ENCODE measurements around the gene ASB9. TPM values are rescaled to one million over a fixed set of nuclear protein-coding genes. Genes with fewer than 3 reads are reported as not detected.

Gene ASB9
- total RNA-seq, 4 donors from 2014 or later = 1.1 to 2.1 TPM; not detected in 2

DNA sequence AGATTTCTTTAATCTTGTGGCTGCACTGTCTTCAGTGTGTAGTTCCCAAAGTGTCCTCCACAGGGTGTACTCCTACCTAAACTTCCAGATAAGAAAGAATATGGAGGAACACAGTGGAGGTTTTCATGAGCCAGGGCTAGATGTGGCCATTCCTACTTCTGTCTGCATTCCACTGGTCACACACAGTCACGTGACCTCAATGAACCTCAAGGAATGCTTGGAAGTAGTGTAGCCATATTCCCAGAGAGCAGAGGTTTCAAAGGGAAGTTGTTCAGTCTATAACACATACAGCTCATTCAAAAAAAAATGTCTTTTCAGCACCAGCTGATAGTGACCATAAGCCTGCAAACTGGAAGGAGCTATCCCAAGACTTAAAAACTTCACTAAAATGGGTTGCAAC lies 53.6 kb downstream of the ASB9 start:
- no peak for TF ChIP-seq POLR2A (IDR thresholded peaks at IDR 0.05)
- TF ChIP-seq, protein P1, sequence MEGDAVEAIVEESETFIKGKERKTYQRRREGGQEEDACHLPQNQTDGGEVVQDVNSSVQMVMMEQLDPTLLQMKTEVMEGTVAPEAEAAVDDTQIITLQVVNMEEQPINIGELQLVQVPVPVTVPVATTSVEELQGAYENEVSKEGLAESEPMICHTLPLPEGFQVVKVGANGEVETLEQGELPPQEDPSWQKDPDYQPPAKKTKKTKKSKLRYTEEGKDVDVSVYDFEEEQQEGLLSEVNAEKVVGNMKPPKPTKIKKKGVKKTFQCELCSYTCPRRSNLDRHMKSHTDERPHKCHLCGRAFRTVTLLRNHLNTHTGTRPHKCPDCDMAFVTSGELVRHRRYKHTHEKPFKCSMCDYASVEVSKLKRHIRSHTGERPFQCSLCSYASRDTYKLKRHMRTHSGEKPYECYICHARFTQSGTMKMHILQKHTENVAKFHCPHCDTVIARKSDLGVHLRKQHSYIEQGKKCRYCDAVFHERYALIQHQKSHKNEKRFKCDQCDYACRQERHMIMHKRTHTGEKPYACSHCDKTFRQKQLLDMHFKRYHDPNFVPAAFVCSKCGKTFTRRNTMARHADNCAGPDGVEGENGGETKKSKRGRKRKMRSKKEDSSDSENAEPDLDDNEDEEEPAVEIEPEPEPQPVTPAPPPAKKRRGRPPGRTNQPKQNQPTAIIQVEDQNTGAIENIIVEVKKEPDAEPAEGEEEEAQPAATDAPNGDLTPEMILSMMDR (IDR thresholded peaks at IDR 0.05) = no peak
- Histone ChIP-seq H3K4me1 (no peaks in the 10 kb centered on the region), H3K36me3 (no peaks in the 10 kb centered on the region), H3K27me3 (no peaks in the 10 kb centered on the region), H3K27ac (no peak overlapping the region), H3K9me3 (no peaks in the 10 kb centered on the region), H3K4me3 (no peak overlapping the region)
- no peak for DNase-seq

DNA sequence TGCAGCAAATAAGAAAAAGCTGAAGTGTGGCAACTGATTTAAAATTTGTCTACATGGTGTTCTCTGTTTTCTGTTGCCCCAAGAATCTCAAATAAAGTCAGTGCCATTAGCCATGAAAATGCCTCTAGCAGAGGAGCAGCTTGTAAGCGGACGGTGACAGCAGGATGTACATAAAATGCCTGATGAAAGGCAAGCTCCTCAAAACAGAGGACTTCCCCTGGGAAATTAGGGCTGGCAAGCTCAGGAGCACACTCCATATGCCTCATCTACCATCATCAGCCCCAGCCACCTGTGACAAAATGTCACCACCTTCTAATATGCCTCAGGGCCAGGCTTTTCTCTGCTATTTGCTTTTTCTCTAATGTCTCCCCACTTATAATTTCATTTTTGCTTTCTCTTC lies 54.5 kb downstream of the ASB9 start:
- no peaks in the 10 kb centered on the region for H3K36me3 ChIP-seq
- no peaks in the 10 kb centered on the region for H3K27me3 ChIP-seq
- no peak overlapping the region for H3K4me3 ChIP-seq
- no peak overlapping the region for H3K27ac ChIP-seq
- no peaks in the 10 kb centered on the region for H3K9me3 ChIP-seq
- no peaks in the 10 kb centered on the region for H3K4me1 ChIP-seq
- TF ChIP-seq, protein P1 (IDR thresholded peaks at IDR 0.05) = no peak
- no peak for TF ChIP-seq POLR2A (IDR thresholded peaks at IDR 0.05)
- no peak for DNase-seq

DNA sequence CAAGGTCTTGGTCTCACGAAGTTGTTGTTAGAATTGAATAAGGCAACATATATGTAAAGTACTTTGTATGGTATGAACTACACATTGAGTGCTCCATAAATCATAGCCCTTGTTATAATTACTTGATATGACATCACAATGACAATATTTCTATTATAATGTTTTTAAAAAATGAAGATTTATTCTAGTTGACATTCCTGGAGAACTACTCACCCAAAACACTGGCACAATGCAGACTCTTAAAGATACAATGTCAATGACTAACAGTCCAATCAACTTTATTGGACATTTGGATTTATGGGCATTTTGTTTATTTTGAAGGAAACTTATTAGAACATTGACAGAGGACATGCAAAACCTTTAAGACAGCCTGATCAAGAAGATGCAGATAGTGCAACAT lies 55.3 kb downstream of the ASB9 start:
- no peak overlapping the region for H3K4me3 ChIP-seq
- no peak for TF ChIP-seq POLR2A (IDR thresholded peaks at IDR 0.05)
- TF ChIP-seq, protein P1 (IDR thresholded peaks at IDR 0.05) = no peak
- H3K27ac ChIP-seq = no peak overlapping the region
- no peaks in the 10 kb centered on the region for H3K27me3 ChIP-seq
- DNase-seq = no peak
- no peaks in the 10 kb centered on the region for H3K36me3 ChIP-seq
- no peaks in the 10 kb centered on the region for H3K9me3 ChIP-seq
- H3K4me1 ChIP-seq = no peaks in the 10 kb centered on the region

- H3K4me1 ChIP-seq = no peaks in the 10 kb centered on the region
- no peaks in the 10 kb centered on the region for H3K27me3 ChIP-seq
- DNase-seq = no peak
- H3K9me3 ChIP-seq = no peaks in the 10 kb centered on the region
- H3K27ac ChIP-seq = no peak overlapping the region
- TF ChIP-seq POLR2A (IDR thresholded peaks at IDR 0.05) = no peak
- TF ChIP-seq, protein P1 (IDR thresholded peaks at IDR 0.05) = no peak
- H3K36me3 ChIP-seq = no peaks in the 10 kb centered on the region
- no peak overlapping the region for H3K4me3 ChIP-seq
These were observed 60.8 kb downstream of the ASB9 start for GRCh38 chrX:15209096-15209495.

DNA sequence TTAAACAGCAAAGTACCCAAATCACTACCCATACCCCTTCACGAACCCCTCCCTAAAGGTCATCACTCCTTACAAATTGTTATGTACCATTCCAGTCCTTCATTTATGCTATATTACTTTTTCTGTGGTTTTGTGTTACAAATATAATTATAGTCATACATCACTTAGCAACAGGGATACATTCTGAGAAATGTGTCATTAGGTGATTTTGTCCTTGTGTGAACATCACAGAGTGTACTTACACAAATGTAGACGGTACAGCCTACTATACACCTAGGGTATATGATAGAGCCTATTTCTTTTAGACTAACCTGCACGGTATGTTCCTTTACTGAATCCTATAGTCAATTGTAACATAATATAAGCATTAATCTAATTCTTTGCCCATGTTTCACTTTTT lies 61.9 kb downstream of the ASB9 start:
- H3K4me3 ChIP-seq = no peak overlapping the region
- H3K27ac ChIP-seq = no peak overlapping the region
- no peak for TF ChIP-seq POLR2A (IDR thresholded peaks at IDR 0.05)
- TF ChIP-seq, protein P1 (IDR thresholded peaks at IDR 0.05) = no peak
- DNase-seq = no peak
- H3K9me3 ChIP-seq = no peaks in the 10 kb centered on the region
- H3K4me1 ChIP-seq = no peaks in the 10 kb centered on the region
- H3K27me3 ChIP-seq = no peaks in the 10 kb centered on the region
- H3K36me3 ChIP-seq = no peaks in the 10 kb centered on the region

DNA sequence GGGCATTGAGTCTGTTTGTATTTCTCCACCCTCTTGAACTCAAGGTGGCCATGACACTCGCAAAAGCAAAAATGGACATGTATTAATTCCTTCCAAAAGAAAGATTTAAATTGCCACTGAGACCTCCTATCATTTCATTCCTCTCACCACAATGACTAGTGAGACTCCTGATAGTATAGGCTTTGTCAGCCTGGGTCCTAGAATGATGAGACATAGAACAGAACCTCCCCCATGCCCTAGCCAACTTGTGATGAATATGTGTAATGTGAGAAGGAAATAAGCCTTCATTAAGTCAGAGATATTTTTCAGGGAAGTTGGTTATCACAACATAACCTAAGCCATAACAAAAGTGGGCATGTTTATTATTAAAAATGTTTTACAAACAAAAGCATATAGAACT lies 62.5 kb downstream of the ASB9 start:
- Histone ChIP-seq H3K27ac (no peak overlapping the region), H3K4me1 (no peaks in the 10 kb centered on the region), H3K4me3 (no peak overlapping the region), H3K27me3 (no peaks in the 10 kb centered on the region), H3K36me3 (no peaks in the 10 kb centered on the region), H3K9me3 (no peaks in the 10 kb centered on the region)
- TF ChIP-seq POLR2A (IDR thresholded peaks at IDR 0.05) = no peak
- TF ChIP-seq, protein P1 (IDR thresholded peaks at IDR 0.05) = no peak
- no peak for DNase-seq
